Astrocyte (in vitro differentiated cells and primary cell): ENCODE data around the gene RNF144A. TPM values are rescaled to one million over a fixed set of nuclear protein-coding genes. Genes with fewer than 3 reads are reported as not detected.

Experiments
- DNase-seq: peaks from one replicate; pipeline ENCODE4 v3.0.0-alpha.2; 2010; ENCODE audit warnings: low read depth
- FAIRE-seq: peaks from 2 replicates; lab custom pipeline; 2011; peaks lifted over from hg19 to GRCh38; lab: Jason Lieb, UNC
- H2AFZ ChIP-seq: 2 replicates; pipeline ENCODE4 v1.6.0; 2012; ENCODE audit warnings: low read depth, low read length, inconsistent platforms
- H3K27ac ChIP-seq: 2 replicates; pipeline ENCODE4 v1.5.1; 2011; ENCODE audit warnings: low read depth, low read length, inconsistent platforms
- H3K27me3 ChIP-seq: 2 replicates; pipeline ENCODE4 v1.6.0; 2011; ENCODE audit warnings: low read length, inconsistent platforms; ENCODE audit not compliant: insufficient read depth
- H3K36me3 ChIP-seq: 2 replicates; pipeline ENCODE4 v1.5.1; 2011; ENCODE audit warnings: low read length, inconsistent platforms; ENCODE audit not compliant: insufficient read depth
- H3K4me1 ChIP-seq: 2 replicates; pipeline ENCODE4 v1.5.1; 2011; ENCODE audit warnings: low read length, inconsistent platforms; ENCODE audit not compliant: insufficient read depth
- H3K4me2 ChIP-seq: 2 replicates; pipeline ENCODE4 v1.6.0; 2012; ENCODE audit warnings: low read length, inconsistent platforms
- H3K4me3 ChIP-seq: 2 replicates; pipeline ENCODE4 v1.5.1; 2011; ENCODE audit warnings: low read depth, mild to moderate bottlenecking, low read length, inconsistent platforms; ENCODE audit not compliant: insufficient read depth
- H3K79me2 ChIP-seq: 2 replicates; pipeline ENCODE4 v1.6.0; 2012; ENCODE audit warnings: mild to moderate bottlenecking, low read length, inconsistent platforms; ENCODE audit not compliant: insufficient read depth
- H3K9ac ChIP-seq: 2 replicates; pipeline ENCODE4 v1.6.0; 2012; ENCODE audit warnings: mild to moderate bottlenecking, low read length, inconsistent platforms
- H3K9me3 ChIP-seq: 2 replicates; pipeline ENCODE4 v1.5.1; 2012; ENCODE audit warnings: low read depth, mild to moderate bottlenecking, low read length, inconsistent platforms; ENCODE audit not compliant: insufficient read depth
- H4K20me1 ChIP-seq: 2 replicates; pipeline ENCODE4 v1.6.0; 2012; ENCODE audit warnings: low read length, inconsistent platforms; ENCODE audit not compliant: insufficient read depth
- H3K27ac Mint-ChIP-seq: one replicate; pipeline ENCODE4 v1.8.0; 2021; ENCODE audit warnings: mild to moderate bottlenecking, mixed read lengths; ENCODE audit not compliant: unreplicated experiment
- H3K27me3 Mint-ChIP-seq: one replicate; pipeline ENCODE4 v1.8.0; 2021; ENCODE audit warnings: low read depth, mixed read lengths; ENCODE audit not compliant: unreplicated experiment
- H3K36me3 Mint-ChIP-seq: one replicate; pipeline ENCODE4 v1.8.0; 2021; ENCODE audit warnings: low read depth, mixed read lengths; ENCODE audit not compliant: unreplicated experiment
- H3K4me1 Mint-ChIP-seq: one replicate; pipeline ENCODE4 v1.8.0; 2021; ENCODE audit warnings: low read depth, mixed read lengths; ENCODE audit not compliant: unreplicated experiment
- H3K4me3 Mint-ChIP-seq: one replicate; pipeline ENCODE4 v1.8.0; 2021; ENCODE audit warnings: mild to moderate bottlenecking, moderate library complexity, mixed read lengths; ENCODE audit not compliant: unreplicated experiment
- H3K9me3 Mint-ChIP-seq: one replicate; pipeline ENCODE4 v1.8.0; 2021; ENCODE audit warnings: mild to moderate bottlenecking, mixed read lengths; ENCODE audit not compliant: unreplicated experiment
- EZH2 ChIP-seq: IDR thresholded peaks from 2 replicates; pipeline ENCODE4 v1.6.1; 2012; ENCODE audit warnings: mild to moderate bottlenecking, low read length, inconsistent platforms; ENCODE audit not compliant: insufficient read depth
- total RNA-seq: library from RNA; stranded (reverse); gene quantifications from 2 replicates; pipeline ENCODE4 v1.2.1, GENCODE V29; 2021
- TF ChIP-seq, protein P1 (sequence below): IDR thresholded peaks from 2 replicates; pipeline ENCODE4 v1.5.1; 2011; ENCODE audit warnings: low read depth, mild to moderate bottlenecking, inconsistent platforms, low read length, moderate library complexity; ENCODE audit not compliant: insufficient read depth

RNF144A gene
- total RNA-seq, 1 donor from 2014 or later = 4.9 TPM

DNA sequence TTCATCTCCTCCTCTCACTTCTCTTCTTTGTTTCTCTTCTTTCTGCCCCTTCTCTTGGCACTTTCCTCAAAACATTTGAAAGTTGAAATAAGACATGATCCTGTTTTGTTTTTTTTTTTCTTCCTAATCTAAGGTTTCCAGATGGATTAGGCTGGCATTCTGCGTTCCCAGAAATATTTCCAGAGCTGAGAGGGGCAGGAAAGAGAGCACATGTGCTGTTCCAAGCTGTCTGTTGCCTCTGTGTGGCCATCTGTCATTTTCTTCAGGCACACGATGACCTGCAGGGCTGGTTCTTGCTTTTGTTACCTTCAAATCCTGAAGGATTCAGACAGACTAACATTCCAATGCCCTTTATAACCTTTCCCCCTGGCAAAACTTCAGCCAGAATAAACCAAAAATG is 142.9 kb downstream of the RNF144A start:
- no peaks in the 10 kb centered on the region for H3K36me3 Mint-ChIP-seq
- H3K27me3 Mint-ChIP-seq = no peaks in the 10 kb centered on the region
- Histone ChIP-seq H3K27me3 (no peaks in the 10 kb centered on the region), H3K4me3 (no peak overlapping the region), H3K4me1 (no peaks in the 10 kb centered on the region), H3K9ac (no peak overlapping the region), H3K4me2 (no peak overlapping the region), H3K27ac (no peak overlapping the region), H3K9me3 (no peaks in the 10 kb centered on the region), H3K36me3 (no peaks in the 10 kb centered on the region), H3K79me2 (no peaks in the 10 kb centered on the region), H4K20me1 (no peaks in the 10 kb centered on the region), H2AFZ (no peak overlapping the region)
- FAIRE-seq = no peak
- peaks cover 8% of the 10 kb centered on the region for H3K9me3 Mint-ChIP-seq
- H3K27ac Mint-ChIP-seq = no peak overlapping the region
- H3K4me1 Mint-ChIP-seq = no peaks in the 10 kb centered on the region
- TF ChIP-seq EZH2 = no peak
- TF ChIP-seq, protein P1, sequence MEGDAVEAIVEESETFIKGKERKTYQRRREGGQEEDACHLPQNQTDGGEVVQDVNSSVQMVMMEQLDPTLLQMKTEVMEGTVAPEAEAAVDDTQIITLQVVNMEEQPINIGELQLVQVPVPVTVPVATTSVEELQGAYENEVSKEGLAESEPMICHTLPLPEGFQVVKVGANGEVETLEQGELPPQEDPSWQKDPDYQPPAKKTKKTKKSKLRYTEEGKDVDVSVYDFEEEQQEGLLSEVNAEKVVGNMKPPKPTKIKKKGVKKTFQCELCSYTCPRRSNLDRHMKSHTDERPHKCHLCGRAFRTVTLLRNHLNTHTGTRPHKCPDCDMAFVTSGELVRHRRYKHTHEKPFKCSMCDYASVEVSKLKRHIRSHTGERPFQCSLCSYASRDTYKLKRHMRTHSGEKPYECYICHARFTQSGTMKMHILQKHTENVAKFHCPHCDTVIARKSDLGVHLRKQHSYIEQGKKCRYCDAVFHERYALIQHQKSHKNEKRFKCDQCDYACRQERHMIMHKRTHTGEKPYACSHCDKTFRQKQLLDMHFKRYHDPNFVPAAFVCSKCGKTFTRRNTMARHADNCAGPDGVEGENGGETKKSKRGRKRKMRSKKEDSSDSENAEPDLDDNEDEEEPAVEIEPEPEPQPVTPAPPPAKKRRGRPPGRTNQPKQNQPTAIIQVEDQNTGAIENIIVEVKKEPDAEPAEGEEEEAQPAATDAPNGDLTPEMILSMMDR = no peak
- no peak for DNase-seq
- no peak overlapping the region for H3K4me3 Mint-ChIP-seq

DNA sequence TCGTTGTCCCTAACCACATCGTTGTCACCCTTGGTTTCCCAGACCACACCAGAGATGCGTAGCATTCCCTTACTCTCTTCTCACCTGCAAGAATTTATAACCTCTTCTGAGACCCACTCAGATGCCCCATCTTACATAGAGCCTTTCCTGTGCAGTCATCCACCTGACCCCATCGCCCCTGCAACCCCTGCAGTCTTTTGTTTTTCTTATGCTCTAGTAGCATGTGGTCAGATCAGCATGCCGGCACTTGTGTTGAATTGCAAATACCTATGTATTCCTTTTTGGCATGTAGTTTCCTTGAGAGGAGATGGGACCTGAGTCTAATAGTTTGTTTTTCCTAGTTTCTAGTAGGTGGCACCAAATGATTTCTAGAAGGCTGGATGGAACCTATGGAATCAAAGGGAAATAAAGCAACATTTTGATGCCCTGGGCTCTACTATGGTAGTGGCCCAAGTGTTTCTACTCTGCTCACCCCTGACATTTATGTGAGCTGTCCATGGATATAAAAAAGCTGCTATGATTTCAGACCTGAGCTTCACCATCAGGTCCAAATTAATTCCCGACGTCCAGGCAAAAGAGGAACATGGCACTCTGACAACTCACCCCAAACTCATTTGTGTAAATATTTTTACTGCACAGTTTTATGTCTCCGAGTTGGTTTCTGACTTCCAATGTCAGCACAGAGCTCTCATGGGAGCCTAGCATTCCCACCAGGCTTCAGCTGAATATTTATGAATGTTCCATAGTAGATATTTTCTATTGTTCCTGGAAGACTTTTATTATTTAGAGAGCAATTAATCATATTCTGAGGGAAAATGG is 143.6 kb downstream of the RNF144A start:
- H3K9me3 Mint-ChIP-seq = peaks cover 8% of the 10 kb centered on the region
- no peak for TF ChIP-seq EZH2
- TF ChIP-seq, protein P1 = no peak
- DNase-seq = no peak
- no peak overlapping the region for H3K9ac ChIP-seq
- FAIRE-seq = no peak
- H3K4me1 ChIP-seq = no peaks in the 10 kb centered on the region
- no peaks in the 10 kb centered on the region for H3K4me1 Mint-ChIP-seq
- H3K36me3 ChIP-seq = no peaks in the 10 kb centered on the region
- no peaks in the 10 kb centered on the region for H3K27me3 Mint-ChIP-seq
- no peak overlapping the region for H3K4me2 ChIP-seq
- no peak overlapping the region for H3K4me3 ChIP-seq
- no peaks in the 10 kb centered on the region for H3K79me2 ChIP-seq
- H3K9me3 ChIP-seq = no peaks in the 10 kb centered on the region
- no peak overlapping the region for H2AFZ ChIP-seq
- H3K36me3 Mint-ChIP-seq = no peaks in the 10 kb centered on the region
- no peaks in the 10 kb centered on the region for H3K27me3 ChIP-seq
- no peak overlapping the region for H3K27ac ChIP-seq
- H3K27ac Mint-ChIP-seq = no peak overlapping the region
- H4K20me1 ChIP-seq = no peaks in the 10 kb centered on the region
- no peak overlapping the region for H3K4me3 Mint-ChIP-seq

DNA sequence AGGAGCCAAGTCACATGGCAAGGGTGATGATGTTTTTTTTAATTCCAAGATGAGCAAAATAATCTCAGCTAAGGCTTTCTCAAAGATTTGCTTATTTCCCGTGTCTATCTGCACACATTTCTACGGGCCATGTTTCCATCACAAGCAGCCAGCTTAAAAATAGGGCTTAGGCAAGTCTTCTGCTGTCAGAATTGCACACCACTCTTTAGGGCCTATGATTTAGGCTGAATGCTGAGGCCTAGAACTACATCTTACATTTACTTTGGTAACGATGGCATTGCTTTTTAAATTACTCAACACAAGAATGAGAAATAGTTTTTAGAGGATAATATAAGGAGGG is 144.2 kb downstream of the RNF144A start:
- no peak overlapping the region for H3K27ac ChIP-seq
- no peaks in the 10 kb centered on the region for H3K79me2 ChIP-seq
- TF ChIP-seq, protein P1 = no peak
- TF ChIP-seq EZH2 = no peak
- H3K4me3 ChIP-seq = no peak overlapping the region
- H3K4me2 ChIP-seq = no peak overlapping the region
- no peak overlapping the region for H3K9ac ChIP-seq
- H3K27ac Mint-ChIP-seq = no peak overlapping the region
- no peaks in the 10 kb centered on the region for H3K36me3 Mint-ChIP-seq
- no peak overlapping the region for H2AFZ ChIP-seq
- H4K20me1 ChIP-seq = no peaks in the 10 kb centered on the region
- no peaks in the 10 kb centered on the region for H3K27me3 ChIP-seq
- DNase-seq (no peak), FAIRE-seq (no peak)
- peaks cover 8% of the 10 kb centered on the region for H3K9me3 Mint-ChIP-seq
- no peaks in the 10 kb centered on the region for H3K9me3 ChIP-seq
- H3K4me1 ChIP-seq = no peaks in the 10 kb centered on the region
- no peak overlapping the region for H3K4me3 Mint-ChIP-seq
- no peaks in the 10 kb centered on the region for H3K4me1 Mint-ChIP-seq
- no peaks in the 10 kb centered on the region for H3K36me3 ChIP-seq
- no peaks in the 10 kb centered on the region for H3K27me3 Mint-ChIP-seq
